HCT116 (cell line): ENCODE measurements around the gene MPV17L2. TPM values are rescaled to one million over a fixed set of nuclear protein-coding genes. Genes with fewer than 3 reads are reported as not detected.

ENCODE experiments used
- ATAC-seq: fragments of 200-7000 bp; cut with Tn5 transposase; 2 replicates; pipeline ENCODE4 v1.9.1; 2020; ENCODE audit warnings: mild to moderate bottlenecking, moderate library complexity
- BruUV-seq: library from RNA; stranded (reverse); fragments of 400-500 nt; replicated peaks from 2 replicates; lab custom pipeline; 2021; lab: Mats Ljungman, UMichigan
- CTCF ChIA-PET: fragments of 300-600 bp; sonication (Branson Sonifier 250); formaldehyde crosslinking; loops from one replicate; lab custom pipeline; 2021; ENCODE audit warnings: antibody characterized with exemption; lab: Charles Lee
- POLR2A ChIA-PET: fragments of 300-600, 350-600 bp; sonication (Branson Sonifier 250); formaldehyde crosslinking; loops from one replicate; lab custom pipeline; 2021; ENCODE audit warnings: antibody characterized with exemption; lab: Charles Lee
- RAD21 ChIA-PET, 2 experiments: fragments of 300-600 bp; sonication (Branson Sonifier 250); formaldehyde crosslinking; loops; one replicate each; lab custom pipeline; 2023; ENCODE audit warnings: low total read pairs in 2 of 2; ENCODE audit not compliant: uncharacterized antibody in 2 of 2, unreplicated experiment in 2 of 2, low non-redundant PET in 1 of 2; lab: Charles Lee
- DNase-seq: peaks from one replicate; pipeline ENCODE4 v3.0.0-alpha.2; 2010; ENCODE audit warnings: low read depth, low spot score
- H2AFZ ChIP-seq: fragments of 200-600 bp; shearing (Covaris generic), sonication (generic); 2 replicates; pipeline ENCODE4 v1.6.1; 2017; ENCODE audit warnings: low read depth, mixed run types, mixed read lengths, antibody characterized with exemption, low read length; ENCODE audit not compliant: poor library complexity, severe bottlenecking
- H3K27ac ChIP-seq: 2 replicates; pipeline ENCODE4 v1.5.1; 2012; ENCODE audit warnings: low read depth, low read length
- H3K27me3 ChIP-seq: fragments of 200-600 bp; sonication (generic); 2 replicates; pipeline ENCODE4 v1.6.1; 2016; ENCODE audit warnings: mixed run types, low read length, mixed read lengths; ENCODE audit not compliant: insufficient read depth
- H3K36me3 ChIP-seq, 2 experiments: fragments of 200-500 bp in 1 of 2; fragments of 200-600 bp in 1 of 2; sonication (Bioruptor generic) in 1 of 2; sonication (generic) in 1 of 2; 2 replicates each; pipeline versions ENCODE4 v1.5.1 to v1.6.1; 2014 to 2016; ENCODE audit warnings: low read length in 2 of 2, inconsistent platforms in 1 of 2, mixed read lengths in 1 of 2, mixed run types in 1 of 2; ENCODE audit not compliant: insufficient read depth in 2 of 2, control insufficient read depth in 1 of 2
- H3K4me1 ChIP-seq, 2 experiments: fragments of 200-600 bp in 1 of 2; sonication (generic) in 1 of 2; 2 replicates each; pipeline versions ENCODE4 v1.5.1 to v1.6.1; 2012 to 2017; ENCODE audit warnings: low read length in 2 of 2, inconsistent platforms in 1 of 2, mild to moderate bottlenecking in 1 of 2, mixed read lengths in 1 of 2, mixed run types in 1 of 2, moderate library complexity in 1 of 2; ENCODE audit not compliant: insufficient read depth in 2 of 2, control insufficient read depth in 1 of 2
- H3K4me2 ChIP-seq: fragments of 200-600 bp; sonication (generic); 2 replicates; pipeline ENCODE4 v1.6.1; 2017; ENCODE audit warnings: mixed run types, low read length, mixed read lengths
- H3K4me3 ChIP-seq, 2 experiments: fragments of 200-600 bp in 1 of 2; sonication (generic) in 1 of 2; replicated peaks in 1 of 2; 2 replicates each; pipeline ENCODE4 v1.5.1; 2011 to 2016; ENCODE audit warnings: low read length in 2 of 2, control low read depth in 1 of 2, low read depth in 1 of 2, mild to moderate bottlenecking in 1 of 2, mixed read lengths in 1 of 2, mixed run types in 1 of 2
- H3K79me2 ChIP-seq: fragments of 200-600 bp; sonication (generic); 2 replicates; pipeline ENCODE4 v1.6.1; 2017; ENCODE audit warnings: mild to moderate bottlenecking, mixed run types, low read length, moderate library complexity, mixed read lengths; ENCODE audit not compliant: insufficient read depth
- H3K9ac ChIP-seq: fragments of 200-600 bp; sonication (generic); 2 replicates; pipeline ENCODE4 v1.6.1; 2016; ENCODE audit warnings: low read length, mixed read lengths
- H3K9me2 ChIP-seq: fragments of 200-600 bp; sonication (generic), shearing (Covaris generic); 2 replicates; pipeline ENCODE4 v1.6.1; 2017; ENCODE audit warnings: mixed run types, mild to moderate bottlenecking, moderate library complexity; ENCODE audit not compliant: insufficient read depth
- H3K9me3 ChIP-seq, 2 experiments: fragments of 200-500 bp in 1 of 2; fragments of 200-600 bp in 1 of 2; sonication (Bioruptor generic) in 1 of 2; sonication (generic) in 1 of 2; 2 replicates each; pipeline ENCODE4 v1.6.1; 2014 to 2017; ENCODE audit warnings: low read length in 2 of 2, mixed read lengths in 2 of 2, inconsistent platforms in 1 of 2, low read depth in 1 of 2, mild to moderate bottlenecking in 1 of 2, mixed run types in 1 of 2, moderate library complexity in 1 of 2; ENCODE audit not compliant: control insufficient read depth in 1 of 2, insufficient read depth in 1 of 2
- H4K20me1 ChIP-seq: fragments of 200-600 bp; sonication (generic), shearing (Covaris generic); 2 replicates; pipeline ENCODE4 v1.6.1; 2017; ENCODE audit warnings: mixed run types, mild to moderate bottlenecking, moderate library complexity; ENCODE audit not compliant: insufficient read depth
- CBX3 ChIP-seq: IDR thresholded peaks from 2 replicates; pipeline ENCODE4 v1.6.1; 2012; ENCODE audit warnings: low read depth
- CEBPB ChIP-seq: IDR thresholded peaks from 2 replicates; pipeline ENCODE4 v1.6.1; 2012; ENCODE audit warnings: low read depth
- EGR1 ChIP-seq: IDR thresholded peaks from 2 replicates; pipeline ENCODE4 v1.6.1; 2012; ENCODE audit warnings: low read depth
- ELF1 ChIP-seq: IDR thresholded peaks from 2 replicates; pipeline ENCODE4 v1.6.1; 2012; ENCODE audit warnings: low read depth, borderline replicate concordance
- EZH2 ChIP-seq: fragments of 200-600 bp; sonication (generic); IDR thresholded peaks from 2 replicates; pipeline ENCODE4 v1.6.1; 2017; ENCODE audit warnings: antibody characterized with exemption, mixed run types
- EZH2phosphoT487 ChIP-seq: fragments of 200-600 bp; IDR thresholded peaks from 2 replicates; pipeline ENCODE4 v1.6.1; 2018; ENCODE audit warnings: antibody characterized with exemption, borderline replicate concordance
- FOSL1 ChIP-seq: IDR thresholded peaks from 2 replicates; pipeline ENCODE4 v1.6.1; 2012; ENCODE audit warnings: low read depth
- JUND ChIP-seq: IDR thresholded peaks from 2 replicates; pipeline ENCODE4 v1.6.1; 2012
- RAD21 ChIP-seq: IDR thresholded peaks from 2 replicates; pipeline ENCODE4 v1.6.1; 2012; ENCODE audit warnings: low read depth, mild to moderate bottlenecking
- SP1 ChIP-seq: IDR thresholded peaks from 2 replicates; pipeline ENCODE4 v1.6.1; 2012; ENCODE audit warnings: low read depth
- SRF ChIP-seq: IDR thresholded peaks from 2 replicates; pipeline ENCODE4 v1.6.1; 2012; ENCODE audit warnings: low read depth
- intact Hi-C: fragments of 100-400 bp; cut with micrococcal nuclease; formaldehyde crosslinking; loops from 2 replicates; pipeline ENCODE4 v1.10.0; 2022
- total RNA-seq: library from RNA; stranded (reverse); gene quantifications from one replicate; pipeline ENCODE4 v1.2.1, GENCODE V29; 2021; ENCODE audit not compliant: unreplicated experiment
- TF ChIP-seq, protein P1 (sequence below): IDR thresholded peaks from 2 replicates; pipeline ENCODE4 v1.6.1; 2012
- TF ChIP-seq, protein P2 (sequence below), 3 experiments: fragments of 200-600 bp in 1 of 3; sonication (generic) in 1 of 3; IDR thresholded peaks in 2 of 3; conservative IDR thresholded peaks in 1 of 3; 2 replicates each; pipeline ENCODE4 v1.5.1; 2012 to 2017; ENCODE audit warnings: low read depth in 2 of 3, low read length in 2 of 3, antibody characterized with exemption in 1 of 3, borderline replicate concordance in 1 of 3, control low read depth in 1 of 3, mild to moderate bottlenecking in 1 of 3, mixed read lengths in 1 of 3, mixed run types in 1 of 3, moderate library complexity in 1 of 3; ENCODE audit not compliant: insufficient read depth in 1 of 3
- TF ChIP-seq, protein P3 (sequence below): IDR thresholded peaks from 2 replicates; pipeline ENCODE4 v1.6.1; 2012; ENCODE audit warnings: low read depth

MPV17L2 gene
- total RNA-seq, 1 experiment from 2014 or later: 18.7 TPM

DNA sequence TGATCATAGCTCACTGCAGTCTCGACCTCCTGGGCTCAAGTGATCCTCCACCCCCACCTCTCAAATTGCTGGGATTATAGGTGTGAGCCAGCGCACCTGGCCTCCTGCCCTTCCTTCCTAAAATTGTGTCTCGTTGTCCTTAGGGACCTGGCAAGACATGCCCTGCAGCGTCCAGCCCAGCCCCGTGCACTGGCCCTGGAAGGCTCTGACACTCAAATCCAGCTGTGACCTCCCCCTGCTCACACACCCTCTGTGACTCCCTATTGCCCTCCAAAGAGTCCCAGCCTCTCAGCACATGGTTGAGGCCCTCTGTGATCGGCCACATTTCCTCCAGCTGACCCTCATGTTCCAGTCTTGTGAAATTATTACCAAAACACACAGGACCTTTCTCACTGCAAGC lies 4.9 kb downstream of the MPV17L2 start:
- no peak for DNase-seq
- no peaks in the 10 kb centered on the region; the same call in 1 of the 2 replicates for H4K20me1 ChIP-seq
- peaks cover 21% of the 10 kb centered on the region; the same call in 1 of the 2 replicates for H3K79me2 ChIP-seq
- H3K27ac ChIP-seq: no peak overlapping the region
- no TSS peak for BruUV-seq
- H3K4me3 ChIP-seq: no peak overlapping the region
- TF ChIP-seq ELF1: no peak
- TF ChIP-seq, protein P1, sequence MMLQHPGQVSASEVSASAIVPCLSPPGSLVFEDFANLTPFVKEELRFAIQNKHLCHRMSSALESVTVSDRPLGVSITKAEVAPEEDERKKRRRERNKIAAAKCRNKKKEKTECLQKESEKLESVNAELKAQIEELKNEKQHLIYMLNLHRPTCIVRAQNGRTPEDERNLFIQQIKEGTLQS: no peak
- TF ChIP-seq RAD21: no peak
- no peak for TF ChIP-seq CEBPB
- no peak for TF ChIP-seq SP1
- TF ChIP-seq, protein P2, sequence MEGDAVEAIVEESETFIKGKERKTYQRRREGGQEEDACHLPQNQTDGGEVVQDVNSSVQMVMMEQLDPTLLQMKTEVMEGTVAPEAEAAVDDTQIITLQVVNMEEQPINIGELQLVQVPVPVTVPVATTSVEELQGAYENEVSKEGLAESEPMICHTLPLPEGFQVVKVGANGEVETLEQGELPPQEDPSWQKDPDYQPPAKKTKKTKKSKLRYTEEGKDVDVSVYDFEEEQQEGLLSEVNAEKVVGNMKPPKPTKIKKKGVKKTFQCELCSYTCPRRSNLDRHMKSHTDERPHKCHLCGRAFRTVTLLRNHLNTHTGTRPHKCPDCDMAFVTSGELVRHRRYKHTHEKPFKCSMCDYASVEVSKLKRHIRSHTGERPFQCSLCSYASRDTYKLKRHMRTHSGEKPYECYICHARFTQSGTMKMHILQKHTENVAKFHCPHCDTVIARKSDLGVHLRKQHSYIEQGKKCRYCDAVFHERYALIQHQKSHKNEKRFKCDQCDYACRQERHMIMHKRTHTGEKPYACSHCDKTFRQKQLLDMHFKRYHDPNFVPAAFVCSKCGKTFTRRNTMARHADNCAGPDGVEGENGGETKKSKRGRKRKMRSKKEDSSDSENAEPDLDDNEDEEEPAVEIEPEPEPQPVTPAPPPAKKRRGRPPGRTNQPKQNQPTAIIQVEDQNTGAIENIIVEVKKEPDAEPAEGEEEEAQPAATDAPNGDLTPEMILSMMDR (IDR thresholded peaks at IDR 0.05 in 2 of 3, conservative IDR thresholded peaks at IDR 0.05 in 1 of 3; ENCODE audit: borderline replicate concordance in 1 of 3, insufficient read depth in 1 of 3, low read depth in 2 of 3, low read length in 2 of 3): no peak
- TF ChIP-seq EZH2phosphoT487: no peak
- no peak for TF ChIP-seq EZH2
- TF ChIP-seq, protein P3, sequence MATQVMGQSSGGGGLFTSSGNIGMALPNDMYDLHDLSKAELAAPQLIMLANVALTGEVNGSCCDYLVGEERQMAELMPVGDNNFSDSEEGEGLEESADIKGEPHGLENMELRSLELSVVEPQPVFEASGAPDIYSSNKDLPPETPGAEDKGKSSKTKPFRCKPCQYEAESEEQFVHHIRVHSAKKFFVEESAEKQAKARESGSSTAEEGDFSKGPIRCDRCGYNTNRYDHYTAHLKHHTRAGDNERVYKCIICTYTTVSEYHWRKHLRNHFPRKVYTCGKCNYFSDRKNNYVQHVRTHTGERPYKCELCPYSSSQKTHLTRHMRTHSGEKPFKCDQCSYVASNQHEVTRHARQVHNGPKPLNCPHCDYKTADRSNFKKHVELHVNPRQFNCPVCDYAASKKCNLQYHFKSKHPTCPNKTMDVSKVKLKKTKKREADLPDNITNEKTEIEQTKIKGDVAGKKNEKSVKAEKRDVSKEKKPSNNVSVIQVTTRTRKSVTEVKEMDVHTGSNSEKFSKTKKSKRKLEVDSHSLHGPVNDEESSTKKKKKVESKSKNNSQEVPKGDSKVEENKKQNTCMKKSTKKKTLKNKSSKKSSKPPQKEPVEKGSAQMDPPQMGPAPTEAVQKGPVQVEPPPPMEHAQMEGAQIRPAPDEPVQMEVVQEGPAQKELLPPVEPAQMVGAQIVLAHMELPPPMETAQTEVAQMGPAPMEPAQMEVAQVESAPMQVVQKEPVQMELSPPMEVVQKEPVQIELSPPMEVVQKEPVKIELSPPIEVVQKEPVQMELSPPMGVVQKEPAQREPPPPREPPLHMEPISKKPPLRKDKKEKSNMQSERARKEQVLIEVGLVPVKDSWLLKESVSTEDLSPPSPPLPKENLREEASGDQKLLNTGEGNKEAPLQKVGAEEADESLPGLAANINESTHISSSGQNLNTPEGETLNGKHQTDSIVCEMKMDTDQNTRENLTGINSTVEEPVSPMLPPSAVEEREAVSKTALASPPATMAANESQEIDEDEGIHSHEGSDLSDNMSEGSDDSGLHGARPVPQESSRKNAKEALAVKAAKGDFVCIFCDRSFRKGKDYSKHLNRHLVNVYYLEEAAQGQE: no peak
- no peak for TF ChIP-seq SRF
- no peak for TF ChIP-seq EGR1
- no peak for TF ChIP-seq FOSL1
- TF ChIP-seq JUND: no peak
- TF ChIP-seq CBX3: no peak
- TF ChIP-seq, all 23 proteins: peak for 0
- ChIA-PET RAD21 (no interaction called here), POLR2A (no interaction called here), CTCF (no interaction called here)
- intact Hi-C loops: no loop called here
- H3K4me1 ChIP-seq: peaks cover 8 to 20% of the 10 kb centered on the region in 2 experiments
- no peaks in the 10 kb centered on the region for H3K9me3 ChIP-seq
- H3K27me3 ChIP-seq: no peaks in the 10 kb centered on the region
- ATAC-seq: no peak
- no peak overlapping the region for H2AFZ ChIP-seq
- H3K4me2 ChIP-seq: no peak overlapping the region
- peaks cover 13 to 22% of the 10 kb centered on the region in 2 experiments; a peak in 3 of 4 replicates for H3K36me3 ChIP-seq
- no peaks in the 10 kb centered on the region for H3K9me2 ChIP-seq
- no peak overlapping the region for H3K9ac ChIP-seq
